CD4-positive, alpha-beta T cell (primary cell): Measurements from ENCODE around the gene CDC20B. TPM values are rescaled to one million over a fixed set of nuclear protein-coding genes. Genes with fewer than 3 reads are reported as not detected.

Source experiments
- ATAC-seq: fragments of 200-7000 bp; cut with Tn5 transposase; one replicate; pipeline ENCODE4 v1.10.0; 2022; ENCODE audit warnings: mild to moderate bottlenecking; ENCODE audit not compliant: poor library complexity
- CTCF ChIA-PET: fragments of 350-600 bp; sonication (Branson Sonifier 250); formaldehyde crosslinking; loops from one replicate; lab custom pipeline; 2021; ENCODE audit warnings: antibody characterized with exemption, inconsistent platforms; lab: Charles Lee
- POLR2A ChIA-PET: fragments of 350-600 bp; sonication (Branson Sonifier 250); formaldehyde crosslinking; loops from one replicate; lab custom pipeline; 2021; ENCODE audit warnings: antibody characterized with exemption, inconsistent platforms; lab: Charles Lee
- DNase-seq, 14 experiments: peaks; one replicate each; pipeline ENCODE4 v3.0.0-alpha.2; 2013 to 2020; ENCODE audit warnings: mixed read lengths in 2 of 14
- H3K27ac ChIP-seq, 2 donors: one replicate each; pipeline versions ENCODE4 v1.5.1 to v1.7.0; 2013; ENCODE audit warnings: low read length in 2 of 2, low read depth in 1 of 2, mild to moderate bottlenecking in 1 of 2
- H3K27me3 ChIP-seq, 2 experiments: 1 replicate in 1 of 2; 2 replicates in 1 of 2; pipeline versions ENCODE4 v1.6.1 to v1.7.0; 2013; ENCODE audit warnings: low read length in 2 of 2, control low read depth in 1 of 2, mild to moderate bottlenecking in 1 of 2, moderate library complexity in 1 of 2; ENCODE audit not compliant: insufficient read depth in 2 of 2, control insufficient read depth in 1 of 2
- H3K36me3 ChIP-seq: one replicate; pipeline ENCODE4 v1.6.1; 2013; ENCODE audit warnings: low read length, control low read depth; ENCODE audit not compliant: insufficient read depth
- H3K4me1 ChIP-seq: one replicate; pipeline ENCODE4 v1.6.1; 2013; ENCODE audit warnings: low read length, control low read depth; ENCODE audit not compliant: insufficient read depth
- H3K4me3 ChIP-seq: one replicate; pipeline ENCODE4 v1.5.1; 2013; ENCODE audit warnings: mild to moderate bottlenecking, low read length, moderate library complexity
- H3K9me3 ChIP-seq, 2 experiments: 1 replicate in 1 of 2; 2 replicates in 1 of 2; pipeline versions ENCODE4 v1.6.1 to v1.7.0; 2013; ENCODE audit warnings: low read length in 2 of 2, mild to moderate bottlenecking in 2 of 2, control low read depth in 1 of 2, moderate library complexity in 1 of 2; ENCODE audit not compliant: control insufficient read depth in 1 of 2, insufficient read depth in 1 of 2
- H3K27ac Mint-ChIP-seq: one replicate; pipeline ENCODE4 v1.8.0; 2020; ENCODE audit warnings: mixed read lengths
- H3K27me3 Mint-ChIP-seq: one replicate; pipeline ENCODE4 v1.8.0; 2021; ENCODE audit warnings: mixed read lengths
- H3K36me3 Mint-ChIP-seq: one replicate; pipeline ENCODE4 v1.8.0; 2021; ENCODE audit warnings: low read depth, mixed read lengths
- H3K4me1 Mint-ChIP-seq: one replicate; pipeline ENCODE4 v1.8.0; 2021; ENCODE audit warnings: low read depth, mixed read lengths
- H3K4me3 Mint-ChIP-seq: one replicate; pipeline ENCODE4 v1.8.0; 2020; ENCODE audit warnings: mild to moderate bottlenecking, mixed read lengths
- H3K9me3 Mint-ChIP-seq: one replicate; pipeline ENCODE4 v1.8.0; 2020; ENCODE audit warnings: mixed read lengths
- intact Hi-C, 2 experiments: fragments of 100-400 bp; cut with DNase I in 1 of 2; cut with micrococcal nuclease in 1 of 2; formaldehyde crosslinking; loops; one replicate each; pipeline versions ENCODE4 v1.15.1 to v1.9.0; 2023 to 2025; cut with DNase I, micrococcal nuclease
- total RNA-seq, 174 experiments: library from RNA in 2 of 174; stranded (reverse) in 2 of 174; gene quantifications; one replicate each; pipeline ENCODE4 v1.2.3 and lab custom pipeline; 2021 to 2026
- TF ChIP-seq, protein P1 (sequence below): fragments of 200-600 bp; IDR thresholded peaks from one replicate; pipeline ENCODE4 v1.8.0; 2022; ENCODE audit warnings: antibody characterized with exemption, mild to moderate bottlenecking

The CDC20B gene
- total RNA-seq, 2 experiments from 2014 or later, result not detected

DNA sequence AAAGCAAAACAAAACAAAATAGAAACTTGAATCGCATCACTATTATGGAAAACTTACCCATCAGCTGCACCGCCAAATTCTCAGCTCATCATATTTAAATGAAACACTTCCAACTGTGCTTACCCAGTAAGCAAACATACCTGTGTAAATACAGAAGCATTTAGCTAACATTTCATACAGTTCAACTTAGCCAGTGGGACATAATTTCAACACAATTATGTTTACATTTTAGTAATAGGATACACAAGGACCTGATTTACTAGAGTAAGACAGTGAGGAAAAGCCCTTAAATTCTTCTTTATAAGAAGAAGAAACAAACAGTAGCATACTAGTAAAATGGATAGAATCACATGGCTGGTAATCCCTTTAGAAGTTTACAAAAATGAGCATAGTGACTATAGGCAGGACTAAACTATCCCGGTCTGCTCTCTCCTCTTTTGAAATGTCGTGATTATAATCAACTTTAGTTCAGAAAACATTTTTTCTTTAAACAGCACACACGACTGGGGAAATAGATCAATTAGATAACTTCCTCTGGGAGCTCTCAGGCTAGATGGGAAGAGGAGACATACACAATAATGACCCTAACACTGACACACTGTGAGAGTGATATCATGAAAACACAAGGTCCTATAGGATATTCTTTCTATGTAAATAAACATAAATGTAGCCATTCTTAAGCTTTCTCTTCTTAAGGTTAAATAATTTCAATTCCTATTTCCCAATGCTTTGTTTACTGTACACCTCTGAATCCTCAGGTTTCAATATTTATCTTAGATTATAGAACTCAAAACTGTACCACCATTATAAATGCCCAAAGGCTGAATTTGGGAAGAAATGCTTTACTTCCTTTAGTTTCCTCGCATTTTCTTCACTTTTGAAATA lies 15.9 kb upstream of the CDC20B start:
- H3K27me3 Mint-ChIP-seq, result peaks cover 76% of the 10 kb centered on the region
- Histone ChIP-seq H3K4me1 (no peaks in the 10 kb centered on the region), H3K27ac (no peak overlapping the region), H3K36me3 (no peaks in the 10 kb centered on the region), H3K27me3 (peaks cover 18 to 48% of the 10 kb centered on the region in 2 experiments), H3K4me3 (no peak overlapping the region), H3K9me3 (no peaks in the 10 kb centered on the region)
- H3K4me1 Mint-ChIP-seq, result no peaks in the 10 kb centered on the region
- H3K9me3 Mint-ChIP-seq, result no peaks in the 10 kb centered on the region
- TF ChIP-seq, protein P1, sequence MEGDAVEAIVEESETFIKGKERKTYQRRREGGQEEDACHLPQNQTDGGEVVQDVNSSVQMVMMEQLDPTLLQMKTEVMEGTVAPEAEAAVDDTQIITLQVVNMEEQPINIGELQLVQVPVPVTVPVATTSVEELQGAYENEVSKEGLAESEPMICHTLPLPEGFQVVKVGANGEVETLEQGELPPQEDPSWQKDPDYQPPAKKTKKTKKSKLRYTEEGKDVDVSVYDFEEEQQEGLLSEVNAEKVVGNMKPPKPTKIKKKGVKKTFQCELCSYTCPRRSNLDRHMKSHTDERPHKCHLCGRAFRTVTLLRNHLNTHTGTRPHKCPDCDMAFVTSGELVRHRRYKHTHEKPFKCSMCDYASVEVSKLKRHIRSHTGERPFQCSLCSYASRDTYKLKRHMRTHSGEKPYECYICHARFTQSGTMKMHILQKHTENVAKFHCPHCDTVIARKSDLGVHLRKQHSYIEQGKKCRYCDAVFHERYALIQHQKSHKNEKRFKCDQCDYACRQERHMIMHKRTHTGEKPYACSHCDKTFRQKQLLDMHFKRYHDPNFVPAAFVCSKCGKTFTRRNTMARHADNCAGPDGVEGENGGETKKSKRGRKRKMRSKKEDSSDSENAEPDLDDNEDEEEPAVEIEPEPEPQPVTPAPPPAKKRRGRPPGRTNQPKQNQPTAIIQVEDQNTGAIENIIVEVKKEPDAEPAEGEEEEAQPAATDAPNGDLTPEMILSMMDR, result no peak
- ChIA-PET POLR2A (no interaction called here), CTCF (no interaction called here)
- intact Hi-C loops, result no loop called here
- ATAC-seq (no peak), DNase-seq (no peak)
- H3K27ac Mint-ChIP-seq, result no peak overlapping the region
- no peak overlapping the region for H3K4me3 Mint-ChIP-seq
- H3K36me3 Mint-ChIP-seq, result no peaks in the 10 kb centered on the region

DNA sequence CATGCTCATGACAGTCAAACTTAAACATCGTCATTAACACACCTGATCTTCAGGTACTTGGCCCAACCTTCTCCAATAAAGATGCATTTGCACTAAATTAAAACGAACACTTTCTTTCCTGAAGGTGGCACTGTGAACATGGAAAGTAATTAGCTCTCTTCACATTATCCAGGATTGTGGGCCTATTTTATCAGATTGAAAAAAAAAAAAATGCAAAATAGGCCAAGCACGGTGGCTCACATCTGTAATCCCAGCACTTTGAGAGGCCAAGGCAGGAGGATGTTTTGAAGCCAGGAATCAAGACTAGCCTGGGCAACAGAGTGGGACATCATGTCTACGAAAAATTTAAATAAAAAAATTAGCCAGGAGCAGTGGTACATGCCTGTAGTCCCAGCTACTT lies 14.4 kb upstream of the CDC20B start:
- Mint-ChIP-seq H3K36me3 (no peaks in the 10 kb centered on the region), H3K27ac (no peak overlapping the region), H3K4me1 (no peaks in the 10 kb centered on the region), H3K27me3 (peaks cover 74% of the 10 kb centered on the region), H3K9me3 (peaks cover 1% of the 10 kb centered on the region), H3K4me3 (no peak overlapping the region)
- DNase-seq (no peak), ATAC-seq (no peak)
- CTCF ChIA-PET, result interaction anchor here (0.6 kb wide), 1 partner anchor 10 kb away, joined by 3 read pairs; no protein-coding TSS in a partner anchor
- H3K27ac ChIP-seq, result no peak overlapping the region
- intact Hi-C loops, result no loop called here
- H3K4me3 ChIP-seq, result no peak overlapping the region
- no peaks in the 10 kb centered on the region for H3K36me3 ChIP-seq
- no peaks in the 10 kb centered on the region for H3K4me1 ChIP-seq
- TF ChIP-seq, protein P1, result no peak
- H3K27me3 ChIP-seq, result peaks cover 12 to 38% of the 10 kb centered on the region in 2 experiments
- POLR2A ChIA-PET, result no interaction called here
- H3K9me3 ChIP-seq, result no peaks in the 10 kb centered on the region

DNA sequence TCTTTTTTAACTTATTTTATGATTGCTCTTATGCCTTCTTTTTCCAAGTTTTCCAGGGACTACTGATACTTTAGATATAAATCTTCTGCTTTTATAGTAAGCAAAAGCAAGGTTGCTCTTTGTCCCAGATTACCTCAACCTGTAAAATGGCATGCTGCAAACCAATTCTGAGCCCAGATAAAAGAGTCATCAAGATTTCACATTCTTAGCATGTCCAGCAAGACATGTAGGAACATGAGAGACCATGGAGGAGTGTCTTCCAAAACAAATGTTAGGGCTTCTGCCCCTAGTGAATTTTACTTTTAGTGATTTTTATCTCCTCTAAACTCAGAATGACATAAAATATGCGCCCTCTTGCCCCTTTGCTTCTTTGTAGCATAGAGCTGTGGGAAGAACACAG lies 7.0 kb upstream of the CDC20B start:
- Histone ChIP-seq H3K9me3 (peaks cover 0 to 6% of the 10 kb centered on the region in 2 experiments), H3K4me1 (peaks cover 10% of the 10 kb centered on the region), H3K27me3 (peaks cover 31 to 49% of the 10 kb centered on the region in 2 experiments), H3K36me3 (no peaks in the 10 kb centered on the region), H3K4me3 (no peak overlapping the region), H3K27ac (no peak overlapping the region)
- CTCF ChIA-PET, result no interaction called here
- H3K9me3 Mint-ChIP-seq, result peaks cover 1% of the 10 kb centered on the region
- H3K4me3 Mint-ChIP-seq, result no peak overlapping the region
- H3K4me1 Mint-ChIP-seq, result peaks cover 20% of the 10 kb centered on the region
- POLR2A ChIA-PET, result no interaction called here
- intact Hi-C loops, result no loop called here
- TF ChIP-seq, protein P1, result no peak
- H3K27ac Mint-ChIP-seq, result no peak overlapping the region
- no peak for ATAC-seq
- DNase-seq, result no peak
- H3K27me3 Mint-ChIP-seq, result peaks cover 84% of the 10 kb centered on the region
- H3K36me3 Mint-ChIP-seq, result no peaks in the 10 kb centered on the region
